Kidney (tissue), 14 donors: ENCODE data around the gene CRMP1. TPM values are rescaled to one million over a fixed set of nuclear protein-coding genes. Genes with fewer than 3 reads are reported as not detected.

Experiments
- DNase-seq, 5 donors: peaks; one replicate each; pipeline ENCODE4 v3.0.0-alpha.2; 2013 to 2020
- FAIRE-seq: peaks from 2 replicates; lab custom pipeline; 2012; peaks lifted over from hg19 to GRCh38; lab: Jason Lieb, UNC
- H3K27ac ChIP-seq, 2 donors: one replicate each; pipeline ENCODE4 v1.7.0; 2013; ENCODE audit warnings: low read depth in 2 of 2, low read length in 2 of 2, inconsistent platforms in 1 of 2
- H3K27me3 ChIP-seq: one replicate; pipeline ENCODE4 v1.7.1; 2013; ENCODE audit warnings: low read length, inconsistent platforms; ENCODE audit not compliant: control insufficient read depth, insufficient read depth
- H3K36me3 ChIP-seq, 3 donors: one replicate each; pipeline versions ENCODE4 v1.7.0 to v1.7.1; 2013; ENCODE audit warnings: low read length in 3 of 3, control low read depth in 1 of 3, inconsistent platforms in 1 of 3; ENCODE audit not compliant: insufficient read depth in 3 of 3, control insufficient read depth in 2 of 3
- H3K4me1 ChIP-seq, 3 donors: one replicate each; pipeline versions ENCODE4 v1.7.0 to v1.7.1; 2013; ENCODE audit warnings: low read length in 3 of 3, inconsistent platforms in 1 of 3, low read depth in 1 of 3; ENCODE audit not compliant: control insufficient read depth in 2 of 3, insufficient read depth in 2 of 3
- H3K4me3 ChIP-seq, 3 donors: one replicate each; pipeline versions ENCODE4 v1.7.0 to v1.8.1; 2013; ENCODE audit warnings: low read length in 3 of 3, control low read depth in 1 of 3, inconsistent platforms in 1 of 3
- H3K9ac ChIP-seq, 3 donors: one replicate each; pipeline versions ENCODE4 v1.7.0 to v1.7.1; 2013; ENCODE audit warnings: low read length in 3 of 3, control low read depth in 1 of 3, inconsistent platforms in 1 of 3
- H3K9me3 ChIP-seq, 3 donors: one replicate each; pipeline versions ENCODE4 v1.7.0 to v1.7.1; 2013; ENCODE audit warnings: low read length in 3 of 3, control low read depth in 1 of 3, inconsistent platforms in 1 of 3; ENCODE audit not compliant: control insufficient read depth in 2 of 3, insufficient read depth in 1 of 3
- CTCF ChIP-seq: IDR thresholded peaks from 3 replicates; pipeline ENCODE4 v1.5.1; 2012; ENCODE audit warnings: mild to moderate bottlenecking, moderate library complexity, borderline replicate concordance; ENCODE audit not compliant: insufficient read depth; ENCODE audit errors: extremely low read depth
- intact Hi-C: fragments of 100-400 bp; cut with DNase I; formaldehyde crosslinking; loops from one replicate; pipeline ENCODE4 v1.11.1; 2022
- polyA plus RNA-seq: library from polyadenylated mRNA; stranded (reverse); fragments of 350-450 nt; fragmentation: Illumina TruSeq; extraction: RNeasy Lipid Tissue Mini Kit (QIAGEN cat#74804); gene quantifications from one replicate; pipeline ENCODE4 v1.2.3, GENCODE V29; 2014; ENCODE audit warnings: low read depth, low replicate concordance; ENCODE audit not compliant: insufficient read depth
- total RNA-seq: library from RNA; stranded (reverse); fragmentation: NEBNext Ultra II Directional; extraction: Animal tissue kit (Norgen Biotek cat#: 25700); gene quantifications from one replicate; pipeline ENCODE4 v1.2.1, GENCODE V29; 2021
- donor health status: control.
- donor health status: control.
- donor health status: control.
- donor health status: control.
- donor health status: control.
- donor health status: DM: yes; HTN: yes; CAD: no.
- donor health status: Normal renal cell carcinoma (clear cell type).

The CRMP1 gene
- total and polyA plus RNA-seq, 2 donors from 2014 or later, result 0.26 to 0.66 TPM

- no peak for FAIRE-seq
- intact Hi-C loops, result no loop called here
Observed at GRCh38 chr4:5870701-5871100, 22.2 kb downstream of the CRMP1 start.

GRCh38 chr4:5869966-5870619, 22.8 kb downstream of the CRMP1 start:
- TF ChIP-seq CTCF, result no peak
- no peak for DNase-seq
- no peak for FAIRE-seq
- Histone ChIP-seq H3K27ac (no peak overlapping the region), H3K4me3 (no peak overlapping the region), H3K4me1 (no peaks in the 10 kb centered on the region), H3K9ac (no peak overlapping the region), H3K9me3 (no peaks in the 10 kb centered on the region), H3K36me3 (no peaks in the 10 kb centered on the region), H3K27me3 (no peaks in the 10 kb centered on the region)
- intact Hi-C loops, result no loop called here

More at GRCh38 chr4:5870701-5871100, 22.2 kb downstream of the CRMP1 start:
- Histone ChIP-seq H3K4me3 (no peak overlapping the region), H3K27ac (no peak overlapping the region), H3K9ac (no peak overlapping the region), H3K4me1 (no peaks in the 10 kb centered on the region), H3K9me3 (no peaks in the 10 kb centered on the region), H3K36me3 (no peaks in the 10 kb centered on the region), H3K27me3 (no peaks in the 10 kb centered on the region)
- TF ChIP-seq CTCF, result no peak
- no peak for DNase-seq

- Histone ChIP-seq H3K9me3 (no peaks in the 10 kb centered on the region), H3K4me1 (no peaks in the 10 kb centered on the region), H3K27me3 (no peaks in the 10 kb centered on the region), H3K27ac (no peak overlapping the region), H3K9ac (no peak overlapping the region), H3K4me3 (no peak overlapping the region), H3K36me3 (no peaks in the 10 kb centered on the region)
- intact Hi-C loops, result no loop called here
- FAIRE-seq (no peak), DNase-seq (no peak)
- no peak for TF ChIP-seq CTCF
Observed at GRCh38 chr4:5867866-5868265, 25.0 kb downstream of the CRMP1 start.
